Neural crest cell (in vitro differentiated cells): ENCODE measurements around the gene LENG9. TPM values are rescaled to one million over a fixed set of nuclear protein-coding genes. Genes with fewer than 3 reads are reported as not detected.

ENCODE experiments used
- DNase-seq: peaks from one replicate; pipeline ENCODE4 v3.0.0; 2021; ENCODE audit warnings: low read depth, mixed read lengths, low spot score
- H3K27ac Mint-ChIP-seq: one replicate; pipeline ENCODE4 v1.8.0; 2021; ENCODE audit warnings: mild to moderate bottlenecking, mixed read lengths; ENCODE audit not compliant: unreplicated experiment
- H3K27me3 Mint-ChIP-seq: 2 replicates; pipeline ENCODE4 v1.8.0; 2021; ENCODE audit warnings: low read depth, mild to moderate bottlenecking, mixed read lengths
- H3K36me3 Mint-ChIP-seq: 2 replicates; pipeline ENCODE4 v1.8.0; 2021; ENCODE audit warnings: low read depth, mild to moderate bottlenecking, mixed read lengths
- H3K4me1 Mint-ChIP-seq: 2 replicates; pipeline ENCODE4 v1.8.0; 2021; ENCODE audit warnings: mixed read lengths
- H3K4me3 Mint-ChIP-seq: one replicate; pipeline ENCODE4 v1.8.0; 2021; ENCODE audit warnings: mild to moderate bottlenecking, mixed read lengths
- H3K9me3 Mint-ChIP-seq: 2 replicates; pipeline ENCODE4 v1.8.0; 2021; ENCODE audit warnings: mixed read lengths
- CTCF ChIP-seq: fragments of 200-600 bp; sonication (generic); conservative IDR thresholded peaks from 2 replicates; pipeline ENCODE4 v1.5.0; 2021; ENCODE audit warnings: antibody characterized with exemption, mild to moderate bottlenecking
- total RNA-seq: library from RNA; stranded (reverse); gene quantifications from 2 replicates; pipeline ENCODE4 v1.2.1, GENCODE V29; 2021

The LENG9 gene
- total RNA-seq, 1 donor from 2014 or later = 2.5 TPM

DNA sequence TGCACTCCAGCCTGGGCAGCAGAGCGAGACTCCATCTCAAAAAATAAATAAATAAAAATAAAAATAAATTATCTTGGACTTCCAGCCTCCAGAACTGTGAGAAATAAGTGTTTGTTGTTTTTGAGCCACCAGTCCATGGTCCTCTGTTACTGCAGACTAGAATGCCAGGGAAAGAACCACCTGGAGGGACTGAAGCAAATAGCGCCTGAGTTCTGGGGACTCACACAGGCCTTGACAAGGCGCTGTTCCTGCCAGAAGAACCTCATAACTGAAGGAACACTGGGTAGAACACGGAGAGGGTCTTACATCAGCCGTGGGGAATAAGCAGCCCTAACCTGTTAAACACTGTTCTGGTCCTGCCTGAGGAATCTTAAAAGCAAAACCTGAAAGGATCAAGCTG, 22.9 kb downstream of the LENG9 start:
- no peak for DNase-seq
- Mint-ChIP-seq H3K4me1 (peaks cover 35% of the 10 kb centered on the region), H3K36me3 (peaks cover 6% of the 10 kb centered on the region), H3K27ac (no peak overlapping the region), H3K9me3 (no peaks in the 10 kb centered on the region), H3K4me3 (no peak overlapping the region), H3K27me3 (peaks cover 9% of the 10 kb centered on the region)
- no peak for TF ChIP-seq CTCF

DNA sequence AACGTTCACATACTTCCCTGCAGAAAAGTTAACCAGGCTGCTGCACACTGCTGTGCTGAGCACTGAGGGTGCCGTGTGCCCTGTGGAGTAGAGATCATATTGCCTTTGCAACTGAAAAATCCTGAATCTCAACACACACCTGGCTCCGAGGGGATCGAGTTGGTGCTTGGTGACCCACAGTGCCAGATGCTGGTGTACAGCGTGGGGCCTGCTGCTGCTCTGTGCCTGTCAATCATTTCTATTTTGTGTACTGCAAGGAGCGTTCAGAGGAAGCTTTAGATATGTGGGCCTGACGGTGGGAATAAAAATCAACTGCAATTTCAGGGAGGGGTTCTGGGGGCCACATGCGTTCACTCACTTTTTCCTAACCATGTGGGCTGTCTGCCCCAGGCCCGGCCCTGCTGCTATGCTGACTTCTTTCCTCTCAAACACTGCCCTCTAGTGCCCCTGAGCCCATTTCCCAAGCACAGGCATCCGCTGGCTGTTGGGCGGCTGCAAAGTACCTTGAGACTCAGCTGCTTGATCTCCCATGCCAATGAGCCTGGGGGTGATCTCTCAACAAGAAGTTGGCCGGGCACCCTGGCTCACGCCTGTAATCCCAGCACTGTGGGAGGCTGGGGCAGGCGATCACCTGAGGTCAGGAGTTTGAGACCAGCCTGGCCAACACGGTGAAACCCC, 24.3 kb downstream of the LENG9 start:
- TF ChIP-seq CTCF = peak; percentile 60
- H3K4me3 Mint-ChIP-seq = peak overlapping the region; percentile 76
- peaks cover 6% of the 10 kb centered on the region for H3K36me3 Mint-ChIP-seq
- peak; percentile 59 for DNase-seq
- H3K4me1 Mint-ChIP-seq = peaks cover 45% of the 10 kb centered on the region
- no peaks in the 10 kb centered on the region for H3K9me3 Mint-ChIP-seq
- no peak overlapping the region for H3K27ac Mint-ChIP-seq
- peaks cover 14% of the 10 kb centered on the region for H3K27me3 Mint-ChIP-seq

GRCh38 chr19:54436628-54437252, 26.8 kb downstream of the LENG9 start:
- H3K27ac Mint-ChIP-seq = no peak overlapping the region
- DNase-seq = no peak
- H3K36me3 Mint-ChIP-seq = peaks cover 5% of the 10 kb centered on the region
- H3K27me3 Mint-ChIP-seq = peaks cover 16% of the 10 kb centered on the region
- TF ChIP-seq CTCF = no peak
- H3K4me3 Mint-ChIP-seq = peak overlapping the region; percentile 63
- H3K4me1 Mint-ChIP-seq = peaks cover 52% of the 10 kb centered on the region
- H3K9me3 Mint-ChIP-seq = no peaks in the 10 kb centered on the region

DNA sequence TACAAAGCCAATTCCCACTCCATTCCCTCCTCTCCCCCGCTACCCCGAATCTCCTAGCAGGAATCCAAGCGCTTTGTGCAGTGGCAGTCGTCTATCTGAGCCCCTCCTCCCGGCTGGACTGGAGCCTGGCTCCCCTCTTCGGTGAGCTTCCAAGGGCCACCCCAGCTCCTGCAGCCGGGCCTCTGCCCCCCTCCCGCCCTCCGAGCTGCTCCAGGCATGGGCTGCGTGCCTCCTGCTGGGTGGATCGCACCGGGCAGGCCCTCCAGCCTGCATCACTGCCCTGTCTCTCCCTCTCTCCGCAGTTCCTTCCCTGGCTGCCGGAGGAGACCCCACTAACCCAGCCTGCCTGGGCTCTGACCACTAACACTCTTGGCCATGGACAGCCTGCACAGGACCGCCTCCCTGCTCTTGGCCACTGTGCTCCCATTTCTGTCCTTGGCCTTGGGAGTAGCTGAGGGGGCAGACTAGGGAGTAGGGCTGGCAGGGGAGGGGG, 27.5 kb downstream of the LENG9 start:
- peaks cover 18% of the 10 kb centered on the region for H3K27me3 Mint-ChIP-seq
- H3K36me3 Mint-ChIP-seq = peaks cover 6% of the 10 kb centered on the region
- no peak overlapping the region for H3K27ac Mint-ChIP-seq
- DNase-seq = no peak
- TF ChIP-seq CTCF = no peak
- peaks cover 57% of the 10 kb centered on the region for H3K4me1 Mint-ChIP-seq
- peak overlapping the region; percentile 63 for H3K4me3 Mint-ChIP-seq
- H3K9me3 Mint-ChIP-seq = no peaks in the 10 kb centered on the region

- DNase-seq = no peak
- Mint-ChIP-seq H3K4me1 (peaks cover 62% of the 10 kb centered on the region), H3K36me3 (peaks cover 7% of the 10 kb centered on the region), H3K27ac (no peak overlapping the region), H3K4me3 (no peak overlapping the region), H3K9me3 (no peaks in the 10 kb centered on the region), H3K27me3 (peaks cover 20% of the 10 kb centered on the region)
- no peak for TF ChIP-seq CTCF
Observed at GRCh38 chr19:54435551-54436016, 28.0 kb downstream of the LENG9 start.
